Measurements from ENCODE around the gene CHPF2.

GRCh38 chr7:151246102-151246850, 14.0 kb downstream of the CHPF2 start:
- TF ChIP-seq CTCF (IDR thresholded peaks at IDR 0.05; ENCODE audit: insufficient read depth, low read depth, low read length) (no peak), EZH2 (IDR thresholded peaks at IDR 0.05; ENCODE audit: insufficient read depth, low read length) (no peak)
